Bronchus fibroblast of lung (primary cell): ENCODE measurements around the gene PGAM5. TPM values are rescaled to one million over a fixed set of nuclear protein-coding genes. Genes with fewer than 3 reads are reported as not detected.

Experiments
- total RNA-seq: library from RNA; depleted of rRNA; stranded (reverse); fragments of >200 nt; gene quantifications from 2 replicates; pipeline ENCODE4 v1.2.3, GENCODE V29; 2015

PGAM5 gene
- total RNA-seq, result 40.6 and 44.9 TPM in 2 replicates

GRCh38 chr12:132710405-132711079 lies at the start of gene PGAM5:
Gene PGAM5, plus strand, starts transcription at chr12:132710842. Its CDS starts 35 bp downstream, at chr12:132710877.

GRCh38 chr12:132687211-132688164 lies 23.2 kb upstream of the PGAM5 start, which contains the start of the genes POLE and PXMP2:
Gene POLE, minus strand, starts transcription at chr12:132687342. Its CDS starts 27 bp downstream, at chr12:132687315.
Gene PXMP2, plus strand, starts transcription at chr12:132687587. Its CDS starts 84 bp downstream, at chr12:132687671.

GRCh38 chr12:132761032-132761920 lies 50.6 kb downstream of the PGAM5 start, which contains the start of gene ANKLE2:
Gene ANKLE2, minus strand, starts transcription at chr12:132761832. Its CDS starts 34 bp downstream, at chr12:132761798.

Other genes with a start within 250 kb of the PGAM5 start
- 12.1 and 12.2 TPM in 2 replicates for gene FBRSL1, start 220.7 kb upstream of the PGAM5 start, total RNA-seq
- gene LRCOL1, start 100.3 kb upstream of the PGAM5 start, total RNA-seq, result 0.50 TPM in 1 of 2 replicates, not detected in the other
- gene P2RX2, start 92.1 kb upstream of the PGAM5 start, total RNA-seq, result not detected in 2 replicates
- gene POLE, start 23.5 kb upstream of the PGAM5 start, total RNA-seq, result 22.4 and 25.3 TPM in 2 replicates
- 44.9 and 50.8 TPM in 2 replicates for gene PXMP2, start 23.3 kb upstream of the PGAM5 start, total RNA-seq
- gene ANKLE2, start 51.0 kb downstream of the PGAM5 start, total RNA-seq, result 35.8 and 40.2 TPM in 2 replicates
- 60.8 and 63.0 TPM in 2 replicates for gene GOLGA3, start 118.0 kb downstream of the PGAM5 start, total RNA-seq
- 23.7 and 27.4 TPM in 2 replicates for gene CHFR, start 176.8 kb downstream of the PGAM5 start, total RNA-seq
- 1.5 and 1.9 TPM in 2 replicates for gene ZNF605, start 245.5 kb downstream of the PGAM5 start, total RNA-seq